ENCODE data around the gene TFEC. TPM values are rescaled to one million over a fixed set of nuclear protein-coding genes. Genes with fewer than 3 reads are reported as not detected.

TFEC gene
- total RNA-seq, 1 donor from 2014 or later: 0.04 TPM

- no peaks in the 10 kb centered on the region for H3K27me3 ChIP-seq (ENCODE audit: control insufficient read depth, insufficient read depth, low read length)
- H3K4me3 ChIP-seq (ENCODE audit: low read depth, low read length): no peak overlapping the region
- H3K36me3 ChIP-seq (ENCODE audit: control insufficient read depth, insufficient read depth, low read length): no peaks in the 10 kb centered on the region
- TF ChIP-seq CTCF (IDR thresholded peaks at IDR 0.05; ENCODE audit: insufficient read depth, low read length, poor library complexity, severe bottlenecking): no peak
- DNase-seq (ENCODE audit: low read depth): no peak
Observed at GRCh38 chr7:115964799-115965198, 65.8 kb downstream of the TFEC start.

GRCh38 chr7:115962340-115962739 is 68.2 kb downstream of the TFEC start:
- no peaks in the 10 kb centered on the region for H3K36me3 ChIP-seq (ENCODE audit: control insufficient read depth, insufficient read depth, low read length)
- TF ChIP-seq CTCF (IDR thresholded peaks at IDR 0.05; ENCODE audit: insufficient read depth, low read length, poor library complexity, severe bottlenecking): no peak
- DNase-seq (ENCODE audit: low read depth): no peak
- H3K4me3 ChIP-seq (ENCODE audit: low read depth, low read length): no peak overlapping the region
- no peaks in the 10 kb centered on the region for H3K27me3 ChIP-seq (ENCODE audit: control insufficient read depth, insufficient read depth, low read length)

- Histone ChIP-seq H3K36me3 (ENCODE audit: control insufficient read depth, insufficient read depth, low read length) (no peaks in the 10 kb centered on the region), H3K4me3 (ENCODE audit: low read depth, low read length) (no peak overlapping the region), H3K27me3 (ENCODE audit: control insufficient read depth, insufficient read depth, low read length) (no peaks in the 10 kb centered on the region)
- no peak for TF ChIP-seq CTCF (IDR thresholded peaks at IDR 0.05; ENCODE audit: insufficient read depth, low read length, poor library complexity, severe bottlenecking)
- DNase-seq (ENCODE audit: low read depth): no peak
Observed at GRCh38 chr7:115953592-115954255, 76.8 kb downstream of the TFEC start.

GRCh38 chr7:115952832-115953231 is 77.7 kb downstream of the TFEC start:
- Histone ChIP-seq H3K4me3 (ENCODE audit: low read depth, low read length) (no peak overlapping the region), H3K27me3 (ENCODE audit: control insufficient read depth, insufficient read depth, low read length) (no peaks in the 10 kb centered on the region), H3K36me3 (ENCODE audit: control insufficient read depth, insufficient read depth, low read length) (no peaks in the 10 kb centered on the region)
- TF ChIP-seq CTCF (IDR thresholded peaks at IDR 0.05; ENCODE audit: insufficient read depth, low read length, poor library complexity, severe bottlenecking): no peak
- DNase-seq (ENCODE audit: low read depth): no peak

- TF ChIP-seq CTCF (IDR thresholded peaks at IDR 0.05; ENCODE audit: insufficient read depth, low read length, poor library complexity, severe bottlenecking): no peak
- DNase-seq (ENCODE audit: low read depth): no peak
- Histone ChIP-seq H3K27me3 (ENCODE audit: control insufficient read depth, insufficient read depth, low read length) (no peaks in the 10 kb centered on the region), H3K36me3 (ENCODE audit: control insufficient read depth, insufficient read depth, low read length) (no peaks in the 10 kb centered on the region), H3K4me3 (ENCODE audit: low read depth, low read length) (no peak overlapping the region)
Observed at GRCh38 chr7:115951547-115951946, 79.0 kb downstream of the TFEC start.

- Histone ChIP-seq H3K4me3 (ENCODE audit: low read depth, low read length) (no peak overlapping the region), H3K36me3 (ENCODE audit: control insufficient read depth, insufficient read depth, low read length) (no peaks in the 10 kb centered on the region), H3K27me3 (ENCODE audit: control insufficient read depth, insufficient read depth, low read length) (no peaks in the 10 kb centered on the region)
- TF ChIP-seq CTCF (IDR thresholded peaks at IDR 0.05; ENCODE audit: insufficient read depth, low read length, poor library complexity, severe bottlenecking): no peak
- peak; percentile 4 for DNase-seq (ENCODE audit: low read depth)
Observed at GRCh38 chr7:115941703-115942268, 88.8 kb downstream of the TFEC start.

All from kidney epithelial cell (primary cell).